Activated CD4-positive, alpha-beta T cell treated with anti-CD3 and anti-CD28 coated beads, Interleukin-2, amount 50 U/mL, for 1 hour (primary cell): ENCODE results near the gene REN.

Source experiments
- DNase-seq: peaks from one replicate; pipeline ENCODE4 v3.0.0-alpha.2; 2020

REN gene

GRCh38 chr1:204166219-204166618 is at the start of gene REN:
TSS of gene REN (minus strand) at chr1:204166337. CDS start at chr1:204166293, 44 bp downstream.
- no peak for DNase-seq

- peak; percentile 43 for DNase-seq
These were observed 47.8 kb upstream of the REN start, which contains the start of gene GOLT1A for GRCh38 chr1:204213668-204214662. TSS of gene GOLT1A (minus strand) at chr1:204213988. CDS start at chr1:204213906, 82 bp downstream.

- no peak for DNase-seq
These were observed 46.6 kb upstream of the REN start for GRCh38 chr1:204212715-204213114.

DNA sequence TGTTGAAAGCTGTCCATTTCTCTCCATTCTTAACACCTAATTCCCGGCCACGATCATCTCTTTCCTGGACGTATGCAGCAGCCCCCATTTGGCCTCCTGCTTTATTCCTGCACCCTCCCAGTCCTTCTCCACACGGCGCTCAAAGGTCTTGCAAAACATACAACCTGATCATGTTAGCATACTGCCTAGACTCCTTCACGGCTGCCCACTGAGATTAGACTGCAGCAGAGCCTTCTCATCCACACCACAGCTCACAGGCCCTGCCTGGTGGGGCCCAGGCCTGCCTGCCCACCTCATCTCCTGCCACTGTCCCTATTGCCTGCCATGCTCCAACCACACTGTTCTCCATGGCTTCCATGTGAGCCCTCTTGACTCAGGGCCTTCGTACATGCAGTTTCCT is 44.9 kb upstream of the REN start:
- no peak for DNase-seq

DNA sequence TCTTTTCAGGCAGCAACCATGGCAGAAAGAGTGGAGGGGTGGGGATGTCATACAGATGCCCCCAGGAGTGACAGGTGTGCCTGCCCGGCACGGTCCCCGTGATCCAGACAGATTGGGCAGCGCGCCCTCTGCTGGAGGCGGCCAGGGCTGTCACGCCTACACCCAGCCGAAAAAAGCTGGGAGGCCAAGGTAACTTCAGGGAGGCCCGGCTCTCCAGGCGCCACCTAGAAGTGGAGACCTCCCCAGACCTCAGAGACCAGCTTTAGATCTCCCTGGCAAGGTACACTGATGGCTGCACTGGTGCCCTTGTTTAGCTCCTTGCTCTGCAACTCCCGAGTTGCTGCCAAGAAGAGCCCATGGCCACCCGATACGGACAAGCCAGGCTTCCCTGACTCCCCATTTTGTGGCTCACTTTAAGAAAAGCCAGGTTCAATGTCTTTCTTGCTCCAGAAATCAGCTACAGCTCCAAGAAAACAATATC is 41.0 kb upstream of the REN start:
- peak; percentile 73 for DNase-seq

DNA sequence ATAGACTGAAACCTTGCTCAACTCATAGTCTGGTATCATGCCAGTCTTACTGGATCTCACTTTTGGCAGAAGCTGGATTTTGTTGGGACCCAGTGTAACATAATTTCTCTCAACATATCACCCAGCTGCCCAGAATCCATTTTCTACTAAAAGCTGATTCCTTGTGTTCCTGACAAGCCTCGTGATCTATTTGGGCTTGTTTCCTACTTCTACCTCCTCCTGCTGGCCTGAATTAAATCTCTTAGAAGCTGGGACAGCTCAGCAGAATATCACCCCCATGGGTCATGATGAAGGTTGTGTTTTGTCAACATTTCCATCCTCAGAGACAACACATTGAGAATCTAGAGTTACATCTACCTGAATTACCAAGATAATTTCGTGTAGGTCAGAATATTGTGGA is 40.0 kb upstream of the REN start:
- DNase-seq = no peak

GRCh38 chr1:204205486-204205885 is 39.3 kb upstream of the REN start:
- no peak for DNase-seq

DNA sequence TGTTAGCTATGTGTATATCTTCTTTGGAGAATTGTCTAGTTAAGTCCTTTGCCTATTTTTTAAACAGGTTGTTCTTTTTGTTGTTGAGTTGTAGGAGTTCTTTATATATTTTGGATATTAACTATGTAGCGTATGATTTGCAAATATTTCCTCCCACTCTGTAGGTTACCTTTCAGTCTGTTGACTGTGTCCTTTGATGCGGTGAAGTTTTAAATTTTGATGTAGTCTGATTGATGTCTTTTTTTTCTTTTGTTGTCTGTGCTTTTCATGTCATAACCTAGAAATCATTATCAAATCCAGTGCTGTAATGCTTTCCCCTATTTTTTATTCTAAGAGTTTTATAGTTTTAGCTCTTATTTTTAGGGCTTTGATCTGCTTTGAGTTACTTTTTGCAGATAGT is 38.8 kb upstream of the REN start:
- no peak for DNase-seq

DNA sequence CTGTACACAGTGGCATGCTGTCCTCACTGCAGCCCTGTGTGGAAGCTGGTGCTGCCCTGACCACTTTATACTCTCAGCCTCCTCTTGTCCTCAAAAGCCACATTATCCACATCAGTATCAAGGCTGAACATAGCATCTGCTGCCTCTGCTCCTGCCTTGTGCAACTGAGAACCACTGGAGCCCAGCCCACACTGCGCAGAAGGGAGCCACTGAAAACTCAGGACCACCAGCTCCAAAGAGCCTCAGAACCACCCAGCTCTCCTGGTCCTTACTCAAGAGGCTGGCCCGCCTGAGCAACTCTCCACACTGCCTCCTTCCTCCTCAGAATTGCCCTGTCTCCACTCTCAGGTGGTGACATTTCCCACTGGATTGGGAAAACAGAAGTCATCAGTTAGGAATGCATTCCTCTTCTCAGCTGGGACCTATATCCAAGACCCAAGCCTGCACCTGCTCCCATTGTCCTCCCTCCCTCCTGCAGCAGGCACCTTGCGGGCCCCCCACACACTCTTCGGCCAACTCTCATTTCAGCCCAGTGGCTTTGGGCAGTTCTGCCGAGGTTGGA is 37.1 kb upstream of the REN start:
- no peak for DNase-seq

- DNase-seq = no peak
These were observed 36.3 kb upstream of the REN start for GRCh38 chr1:204202481-204202880.

DNA sequence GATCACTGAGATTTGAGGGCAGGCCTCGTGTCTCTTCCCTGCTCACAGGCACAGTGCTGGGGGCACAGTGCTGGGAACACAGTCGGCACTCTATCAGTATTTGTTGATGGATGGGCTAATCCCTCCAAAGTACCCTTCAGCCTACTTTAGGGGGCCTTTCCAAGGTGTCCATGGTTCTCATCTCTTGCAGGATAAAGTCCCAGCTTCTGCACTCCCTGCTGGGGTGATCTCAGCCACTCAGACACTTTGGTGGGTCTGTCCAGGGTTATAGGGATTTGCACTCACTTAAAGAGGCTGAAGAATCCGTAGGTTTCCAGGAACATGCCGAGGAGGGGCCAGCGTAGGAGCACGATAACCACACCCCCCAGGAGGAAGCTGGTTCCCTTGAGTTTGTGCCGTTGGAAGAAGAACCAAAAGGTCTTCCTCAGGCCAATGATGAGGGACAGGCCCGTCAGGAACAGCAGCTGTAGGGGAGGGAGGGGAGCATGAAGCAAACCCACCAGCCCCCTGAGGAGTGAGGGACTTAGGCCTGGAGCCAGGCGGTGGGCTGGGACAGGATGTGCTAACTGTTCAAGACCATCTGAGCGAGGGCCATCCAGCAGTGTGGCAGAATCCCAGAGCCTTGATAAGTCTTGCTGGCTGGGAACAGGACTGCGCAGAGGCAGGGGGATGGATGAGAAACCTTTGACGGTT is 35.4 kb upstream of the REN start:
- no peak for DNase-seq

GRCh38 chr1:204199579-204199978 is 33.4 kb upstream of the REN start:
- DNase-seq = no peak

DNA sequence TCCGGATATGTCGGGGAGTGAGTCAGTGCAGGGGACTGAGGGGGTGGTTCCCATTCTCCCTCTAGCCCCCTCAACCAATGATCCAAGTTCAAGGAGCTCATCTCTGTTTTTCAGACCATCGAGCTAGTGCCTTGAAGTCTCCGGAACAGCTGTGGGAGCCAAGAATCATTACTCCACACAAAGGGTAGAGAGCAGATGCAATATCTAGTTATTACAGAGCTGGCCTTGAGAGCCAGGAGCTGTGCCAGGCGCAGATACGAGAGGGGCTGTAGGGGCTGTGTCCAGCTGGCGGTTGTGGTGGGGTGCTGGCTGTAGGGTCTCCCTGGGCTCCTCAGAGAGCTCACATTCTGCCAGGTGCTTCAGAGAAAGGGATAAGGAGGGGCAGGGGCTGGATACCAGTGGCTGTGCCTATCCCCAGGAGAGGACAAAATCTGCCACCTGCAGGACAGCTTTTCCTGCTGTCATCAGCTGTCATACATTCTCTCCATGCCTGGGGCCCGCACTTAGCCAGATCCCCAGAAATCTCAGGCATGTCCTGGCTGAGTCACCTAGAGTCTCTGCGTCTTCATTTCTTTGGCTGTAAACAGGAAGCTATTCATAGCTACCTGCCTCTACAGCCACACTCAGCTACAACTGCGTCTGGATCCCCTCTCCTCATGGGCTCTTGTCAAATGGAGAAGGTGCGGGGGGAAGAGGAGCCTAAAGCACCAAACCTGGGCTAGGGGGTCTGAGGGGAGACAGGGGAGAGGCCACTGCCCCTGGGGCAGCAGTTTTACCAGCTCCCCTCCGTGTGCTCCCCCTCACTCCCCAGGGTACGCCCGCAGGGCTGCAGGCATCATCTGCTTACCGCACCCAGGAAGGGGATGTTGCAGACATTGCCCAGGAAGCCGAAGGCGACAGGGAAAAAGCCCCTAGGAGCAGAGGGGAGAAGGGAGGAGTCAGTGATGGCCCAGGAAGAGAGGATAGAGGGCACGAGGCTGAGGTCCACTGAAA is 32.5 kb upstream of the REN start:
- no peak for DNase-seq

DNA sequence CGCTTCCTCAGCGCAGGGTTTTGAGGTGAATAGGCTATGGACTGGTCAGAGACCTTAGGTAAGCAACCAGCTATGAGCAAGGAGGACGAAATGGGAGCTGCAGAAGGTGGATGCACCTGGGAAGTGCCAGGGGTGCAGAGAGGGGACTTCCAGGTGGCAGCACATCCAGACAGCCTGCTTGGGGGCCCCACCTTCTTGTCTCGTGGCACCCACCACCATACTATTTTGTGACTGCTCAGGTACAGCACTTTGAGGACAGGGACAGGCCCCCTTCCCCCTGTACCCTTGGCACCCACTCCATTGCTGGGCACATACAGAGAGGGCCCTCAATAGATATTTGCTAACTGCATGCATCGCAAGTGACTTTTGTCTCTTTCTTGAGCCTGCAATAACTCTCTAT is 30.9 kb upstream of the REN start:
- no peak for DNase-seq

GRCh38 chr1:204196068-204196795 is 30.1 kb upstream of the REN start, which contains the start of gene KISS1:
TSS of gene KISS1 (minus strand) at chr1:204196491. CDS start at chr1:204192876, 3,615 bp downstream.
- no peak for DNase-seq

GRCh38 chr1:204194771-204195170 is 28.6 kb upstream of the REN start:
- DNase-seq = no peak

DNA sequence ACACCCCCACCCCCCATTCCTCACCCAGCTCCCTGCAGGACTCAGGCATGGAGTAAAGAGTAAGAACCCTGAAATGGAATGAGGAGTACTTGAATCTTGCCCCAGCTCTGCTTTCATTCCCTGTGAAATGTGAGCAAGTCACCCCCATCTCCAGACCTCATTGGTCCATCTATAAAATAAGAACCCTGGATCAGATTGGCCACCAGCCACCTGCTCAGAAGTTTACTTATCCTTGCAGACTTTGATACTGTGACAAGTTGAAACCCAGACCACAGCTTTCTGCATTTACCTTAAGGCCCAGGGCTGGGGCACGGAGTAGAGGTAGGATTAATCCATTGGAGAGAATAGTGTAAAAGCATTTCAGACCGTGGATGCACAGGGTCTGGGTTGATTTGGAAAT is 27.9 kb upstream of the REN start:
- DNase-seq = no peak

- no peak for DNase-seq
These were observed 26.6 kb upstream of the REN start for GRCh38 chr1:204192589-204193352.

- DNase-seq = no peak
These were observed 25.9 kb upstream of the REN start for GRCh38 chr1:204192046-204192445.

DNA sequence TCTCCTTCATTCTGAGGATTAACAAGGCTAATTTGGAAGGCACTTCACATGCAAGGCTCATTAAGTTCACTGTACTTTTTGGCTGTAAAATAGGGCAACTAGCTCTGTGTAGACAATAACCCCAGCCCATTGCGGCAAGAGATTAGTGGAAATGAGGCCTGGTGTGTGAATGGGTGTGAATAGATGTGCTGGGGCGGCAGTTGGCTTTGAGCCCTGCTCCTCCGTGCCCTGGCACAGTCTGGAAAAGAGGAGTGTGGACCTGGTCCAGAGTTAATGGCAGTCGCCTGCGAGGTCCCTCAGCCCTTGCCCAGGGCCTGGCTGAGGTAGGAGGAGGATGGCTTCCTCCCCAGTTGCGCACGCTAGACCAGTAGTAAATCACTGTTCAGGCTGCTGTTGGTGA is 25.3 kb upstream of the REN start:
- no peak for DNase-seq
